Thymus (tissue), 11 donors: Measurements from ENCODE around the gene PEX26. TPM values are rescaled to one million over a fixed set of nuclear protein-coding genes. Genes with fewer than 3 reads are reported as not detected.
"Not testable (repeated sequence)": the region's sequence is repeated elsewhere in the genome, so short reads cannot be mapped to it uniquely, and the experiment has no call there.

Source experiments
- DNase-seq, 9 donors: peaks; one replicate each; pipeline ENCODE4 v3.0.0-alpha.2; 2013; ENCODE audit warnings: low spot score in 9 of 9, low read depth in 6 of 9, missing footprints in 1 of 9
- H3K27ac ChIP-seq, 2 donors: one replicate each; pipeline ENCODE4 v1.5.1; 2013; ENCODE audit warnings: control low read depth in 1 of 2, low read depth in 1 of 2, low read length in 1 of 2, mild to moderate bottlenecking in 1 of 2, moderate library complexity in 1 of 2
- H3K27me3 ChIP-seq, 2 donors: one replicate each; pipeline ENCODE4 v1.5.1; 2013; ENCODE audit warnings: low read length in 1 of 2; ENCODE audit not compliant: control insufficient read depth in 2 of 2, insufficient read depth in 1 of 2
- H3K36me3 ChIP-seq, 2 donors: one replicate each; pipeline ENCODE4 v1.5.1; 2013; ENCODE audit warnings: low read length in 1 of 2, mild to moderate bottlenecking in 1 of 2, moderate library complexity in 1 of 2; ENCODE audit not compliant: control insufficient read depth in 2 of 2, insufficient read depth in 2 of 2
- H3K4me1 ChIP-seq, 2 donors: one replicate each; pipeline ENCODE4 v1.5.1; 2013; ENCODE audit warnings: low read length in 2 of 2; ENCODE audit not compliant: control insufficient read depth in 2 of 2, insufficient read depth in 2 of 2
- H3K4me3 ChIP-seq, 2 donors: one replicate each; pipeline ENCODE4 v1.5.1; 2013; ENCODE audit warnings: low read length in 2 of 2, control low read depth in 1 of 2, mild to moderate bottlenecking in 1 of 2
- H3K9me3 ChIP-seq, 2 donors: one replicate each; pipeline ENCODE4 v1.5.1; 2013; ENCODE audit warnings: low read length in 1 of 2, mild to moderate bottlenecking in 1 of 2; ENCODE audit not compliant: control insufficient read depth in 2 of 2, insufficient read depth in 1 of 2
- WGBS: extraction: QIAGEN DNeasy Blood & Tissue Kit; methylation state at CpG from one replicate; pipeline ENCODE4 v1.1.7; 2013; 5-methylcytosine and 5-hydroxymethylcytosine counted together
- polyA plus RNA-seq: library from polyadenylated mRNA; stranded (reverse); fragments of 200-250 nt; gene quantifications from one replicate; pipeline ENCODE4 v1.2.3, GENCODE V29; 2013
- total RNA-seq: library from RNA; stranded (reverse); fragments of 120-200 nt; gene quantifications from one replicate; pipeline ENCODE4 v1.2.4, GENCODE V29; 2013
- donor health status: healthy.

PEX26 gene
- total and polyA plus RNA-seq, 2 donors: 10.9 to 16.0 TPM

- H3K4me3 ChIP-seq, H3K4me1 ChIP-seq, DNase-seq, H3K27me3 ChIP-seq, H3K36me3 ChIP-seq, H3K27ac ChIP-seq, H3K9me3 ChIP-seq: not testable (repeated sequence)
- 96% methylated on average over 43 of the region's 49 CpGs for WGBS
Observed at GRCh38 chr22:18053216-18053946, 24.4 kb upstream of the PEX26 start.

- Histone ChIP-seq H3K4me1 (no peaks in the 10 kb centered on the region), H3K27me3 (no peaks in the 10 kb centered on the region), H3K9me3 (no peaks in the 10 kb centered on the region), H3K4me3 (no peak overlapping the region), H3K27ac (no peak overlapping the region), H3K36me3 (no peaks in the 10 kb centered on the region)
- DNase-seq: no peak
- 97% methylated on average over 7 of the region's 7 CpGs for WGBS
Observed at GRCh38 chr22:18055619-18056160, 22.1 kb upstream of the PEX26 start.

GRCh38 chr22:18056161-18056666, 21.6 kb upstream of the PEX26 start:
- peaks cover 0 to 2% of the 10 kb centered on the region in 2 donors for H3K27me3 ChIP-seq
- no peak for DNase-seq
- WGBS: 97% methylated on average over 4 of the region's 4 CpGs
- H3K27ac ChIP-seq: no peak overlapping the region
- no peaks in the 10 kb centered on the region for H3K4me1 ChIP-seq
- H3K36me3 ChIP-seq: no peaks in the 10 kb centered on the region
- no peaks in the 10 kb centered on the region for H3K9me3 ChIP-seq
- no peak overlapping the region for H3K4me3 ChIP-seq

GRCh38 chr22:18056807-18057474, 20.8 kb upstream of the PEX26 start:
- no peak for DNase-seq
- H3K27me3 ChIP-seq: peaks cover 0 to 2% of the 10 kb centered on the region in 2 donors
- no peak overlapping the region for H3K27ac ChIP-seq
- 90% methylated on average over 10 of the region's 10 CpGs for WGBS
- H3K36me3 ChIP-seq: no peaks in the 10 kb centered on the region
- no peaks in the 10 kb centered on the region for H3K9me3 ChIP-seq
- H3K4me3 ChIP-seq: no peak overlapping the region
- H3K4me1 ChIP-seq: no peaks in the 10 kb centered on the region

- no peak overlapping the region for H3K27ac ChIP-seq
- WGBS: 91% methylated on average over 4 of the region's 4 CpGs
- no peak for DNase-seq
- H3K4me1 ChIP-seq: no peaks in the 10 kb centered on the region
- no peaks in the 10 kb centered on the region for H3K9me3 ChIP-seq
- H3K27me3 ChIP-seq: peaks cover 0 to 2% of the 10 kb centered on the region in 2 donors
- H3K36me3 ChIP-seq: no peaks in the 10 kb centered on the region
- no peak overlapping the region for H3K4me3 ChIP-seq
Observed at GRCh38 chr22:18057568-18058209, 20.1 kb upstream of the PEX26 start.

- H3K9me3 ChIP-seq: no peaks in the 10 kb centered on the region
- DNase-seq: no peak
- peaks cover 0 to 2% of the 10 kb centered on the region in 2 donors for H3K27me3 ChIP-seq
- H3K4me1 ChIP-seq: no peaks in the 10 kb centered on the region
- H3K4me3 ChIP-seq: no peak overlapping the region
- no peak overlapping the region for H3K27ac ChIP-seq
- no peaks in the 10 kb centered on the region for H3K36me3 ChIP-seq
- 95% methylated on average over 7 of the region's 7 CpGs for WGBS
Observed at GRCh38 chr22:18058371-18059093, 19.3 kb upstream of the PEX26 start.

GRCh38 chr22:18059094-18059417, 18.7 kb upstream of the PEX26 start:
- peaks cover 0 to 2% of the 10 kb centered on the region in 2 donors for H3K27me3 ChIP-seq
- H3K27ac ChIP-seq: no peak overlapping the region
- H3K4me3 ChIP-seq: no peak overlapping the region
- DNase-seq: no peak
- 92% methylated on average over 5 of the region's 5 CpGs for WGBS
- no peaks in the 10 kb centered on the region for H3K4me1 ChIP-seq
- no peaks in the 10 kb centered on the region for H3K9me3 ChIP-seq
- no peaks in the 10 kb centered on the region for H3K36me3 ChIP-seq

- Histone ChIP-seq H3K27ac (no peak overlapping the region), H3K9me3 (no peaks in the 10 kb centered on the region), H3K36me3 (no peaks in the 10 kb centered on the region), H3K4me1 (no peaks in the 10 kb centered on the region), H3K27me3 (peaks cover 0 to 2% of the 10 kb centered on the region in 2 donors), H3K4me3 (no peak overlapping the region)
- WGBS: 98% methylated on average over 3 of the region's 3 CpGs
- no peak for DNase-seq
Observed at GRCh38 chr22:18059473-18059872, 18.3 kb upstream of the PEX26 start.
